ENCODE data around the gene TBXA2R.

- TF ChIP-seq EZH2 (IDR thresholded peaks at IDR 0.05; ENCODE audit: insufficient read depth, low read length) (no peak), CTCF (IDR thresholded peaks at IDR 0.05; ENCODE audit: insufficient read depth, low read depth, low read length) (no peak)
These were observed 58.9 kb downstream of the TBXA2R start for GRCh38 chr19:3547767-3548282.

Measured in astrocyte (in vitro differentiated cells and primary cell).